ENCODE measurements around the gene SLC4A1AP. TPM values are rescaled to one million over a fixed set of nuclear protein-coding genes. Genes with fewer than 3 reads are reported as not detected.

Gene SLC4A1AP
- total and polyA plus RNA-seq, 10 of the 15 experiments (the other 5 are each of a cell fraction or from before 2014, with no cell fraction given) = 6.5 to 30.1 (median 21.5) TPM

DNA sequence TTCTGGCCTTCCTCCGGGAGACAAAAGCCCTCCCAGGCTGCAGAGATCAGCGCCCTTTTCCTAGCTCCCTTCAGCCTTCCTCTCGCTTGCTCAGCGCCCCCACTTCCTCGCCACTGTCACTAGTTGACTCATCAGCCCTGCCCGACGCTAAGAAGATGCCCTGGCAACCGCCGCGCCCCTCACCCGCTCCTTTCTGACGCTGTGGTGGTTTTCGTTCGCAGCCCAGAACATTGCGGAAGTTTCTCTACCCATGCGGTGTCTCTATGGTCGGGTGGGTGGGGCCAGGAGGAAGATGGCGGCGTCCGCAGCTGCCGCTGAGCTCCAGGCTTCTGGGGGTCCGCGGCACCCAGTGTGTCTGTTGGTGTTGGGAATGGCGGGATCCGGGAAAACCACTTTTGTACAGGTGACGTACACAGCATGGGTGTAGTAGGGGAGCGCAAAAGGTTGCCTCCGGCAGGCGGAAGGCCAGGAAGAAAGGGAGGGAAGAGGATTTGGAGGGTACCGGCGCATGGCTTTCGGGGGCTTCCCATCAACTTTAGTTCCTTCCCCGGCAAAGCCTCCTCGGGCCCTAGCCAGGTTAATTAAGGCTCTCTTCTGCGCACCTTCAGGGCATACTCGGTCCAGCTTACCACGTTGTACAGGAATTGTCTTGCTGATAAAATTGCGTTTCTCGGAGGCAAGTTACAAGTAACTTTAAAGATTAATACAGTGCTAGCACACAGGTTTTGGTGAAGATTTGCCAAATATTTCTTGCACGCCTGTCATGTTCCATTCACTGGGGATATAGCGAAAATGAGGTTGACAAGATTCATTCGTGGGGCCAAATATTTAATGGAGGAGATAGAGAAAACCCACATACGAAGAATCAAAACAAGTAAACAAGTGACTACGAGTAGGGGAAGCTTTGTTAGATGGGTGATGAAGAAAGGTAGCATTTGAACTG, 34.7 kb upstream of the SLC4A1AP start, which contains the start of the genes CCDC121 and GPN1:
CCDC121 (minus strand) TSS at position 246 of the 943 bp plus-strand sequence. CDS start 1,213 bp downstream, outside the sequence.
GPN1 (plus strand) TSS at position 284 of the 943 bp plus-strand sequence; CDS start at position 293, 9 bp downstream.
- in situ Hi-C loops (cut with MboI) = no loop called here
- FAIRE-seq = peak; percentile 13
- TF ChIP-seq NR2C2 (IDR thresholded peaks at IDR 0.05; ENCODE audit: borderline replicate concordance, control insufficient read depth, insufficient read length, low read depth) (no peak), BCL3 (IDR thresholded peaks at IDR 0.05; ENCODE audit: borderline replicate concordance, insufficient read depth, low read depth, low read length, poor library complexity, severe bottlenecking) (peak; percentile 53), BCLAF1 (IDR thresholded peaks at IDR 0.05) (no peak), SREBF2 (IDR thresholded peaks at IDR 0.05; ENCODE audit: low read length) (0 out of 2 replicates have a peak, but pooled peaks have one; percentile 19), SPI1 (IDR thresholded peaks at IDR 0.05; ENCODE audit: borderline replicate concordance, insufficient read depth, low read depth, low read length) (peak; percentile 77; the same call in 1 of the 2 replicates), HSF1 (IDR thresholded peaks at IDR 0.05; ENCODE audit: low read depth, low read length) (peak; percentile 96), HCFC1 (IDR thresholded peaks at IDR 0.05; ENCODE audit: low read length) (peak; percentile 66), RELA (IDR thresholded peaks at IDR 0.05; ENCODE audit: borderline replicate concordance, partially characterized antibody) (peak; percentile 93), BHLHE40 (IDR thresholded peaks at IDR 0.05; ENCODE audit: borderline replicate concordance in 1 of 2, low read depth in 2 of 2, low read length in 1 of 2) (peak; percentile 38 to 48; a peak in 3 of 4 replicates), ZNF384 (IDR thresholded peaks at IDR 0.05; ENCODE audit: borderline replicate concordance, low read depth, low read length) (no peak)
- TF ChIP-seq, protein P1, sequence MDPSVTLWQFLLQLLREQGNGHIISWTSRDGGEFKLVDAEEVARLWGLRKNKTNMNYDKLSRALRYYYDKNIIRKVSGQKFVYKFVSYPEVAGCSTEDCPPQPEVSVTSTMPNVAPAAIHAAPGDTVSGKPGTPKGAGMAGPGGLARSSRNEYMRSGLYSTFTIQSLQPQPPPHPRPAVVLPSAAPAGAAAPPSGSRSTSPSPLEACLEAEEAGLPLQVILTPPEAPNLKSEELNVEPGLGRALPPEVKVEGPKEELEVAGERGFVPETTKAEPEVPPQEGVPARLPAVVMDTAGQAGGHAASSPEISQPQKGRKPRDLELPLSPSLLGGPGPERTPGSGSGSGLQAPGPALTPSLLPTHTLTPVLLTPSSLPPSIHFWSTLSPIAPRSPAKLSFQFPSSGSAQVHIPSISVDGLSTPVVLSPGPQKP (IDR thresholded peaks at IDR 0.05; ENCODE audit: low read depth, low read length) = no peak
- TF ChIP-seq, protein P2, sequence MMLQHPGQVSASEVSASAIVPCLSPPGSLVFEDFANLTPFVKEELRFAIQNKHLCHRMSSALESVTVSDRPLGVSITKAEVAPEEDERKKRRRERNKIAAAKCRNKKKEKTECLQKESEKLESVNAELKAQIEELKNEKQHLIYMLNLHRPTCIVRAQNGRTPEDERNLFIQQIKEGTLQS (IDR thresholded peaks at IDR 0.05; ENCODE audit: borderline replicate concordance, extremely low read depth, low read depth, low read length) = no peak

More for the DNA sequence above, 34.7 kb upstream of the SLC4A1AP start, which contains the start of the genes CCDC121 and GPN1:
- intact Hi-C loops (cut with micrococcal nuclease; ENCODE audit: unreplicated experiment) = loop anchor here (5.0 kb wide), 1 partner anchor 47 kb away; the partner anchor contains the start of gene ZNF512
- H3K4me1 ChIP-seq (ENCODE audit: control insufficient read depth, insufficient read depth, low read length) = peaks cover 7% of the 10 kb centered on the region
- CTCF ChIA-PET = interaction anchor here (0.7 to 4.3 kb wide), 2 partner anchors 54 to 546 kb away, joined by 4 to 34 read pairs; no protein-coding TSS in a partner anchor
- H2AFZ ChIP-seq (ENCODE audit: control insufficient read depth, low read depth, low read length) = peak within 1 kb of the TSS; percentile 96
- RAD21 ChIA-PET (ENCODE audit: unreplicated experiment) = interaction anchor here (0.6 to 1.9 kb wide), 6 partner anchors 18 to 220 kb away, joined by 3 to 5 read pairs (median 3); partner anchors contain the start of genes NRBP1, PPM1G and ZNF512
- H3K9me3 ChIP-seq (replicated peaks; ENCODE audit: control insufficient read depth, insufficient read depth, low read length) = no peaks in the 10 kb centered on the region
- H3K27ac ChIP-seq (ENCODE audit: control insufficient read depth, insufficient read depth) = peak within 1 kb of the TSS; percentile 90
- WGBS (ENCODE audit: insufficient coverage, insufficient replicate concordance, low lambda C conversion rate, missing lambda C conversion rate) = 2% methylated on average over 40 of the region's 44 CpGs
- ATAC-seq (peak; percentile 99), DNase-seq (ENCODE audit: low read depth, low spot score) (peak; percentile 75)
- no peaks in the 10 kb centered on the region for H3K27me3 ChIP-seq (replicated peaks in 1 of 2; ENCODE audit: control insufficient read depth in 2 of 2, insufficient read depth in 2 of 2, low read length in 1 of 2)
- H3K36me3 ChIP-seq (ENCODE audit: control insufficient read depth in 2 of 2, insufficient read depth in 2 of 2, low read length in 1 of 2) = peaks cover 0 to 6% of the 10 kb centered on the region in 2 experiments; a peak in 1 of 4 replicates
- peak within 1 kb of the TSS; percentile 98 for H3K4me2 ChIP-seq (ENCODE audit: control insufficient read depth, insufficient read depth)
- POLR2A ChIA-PET = interaction anchor here (0.7 to 1.7 kb wide), 7 partner anchors 15 to 306 kb away, joined by 3 to 5 read pairs (median 4); partner anchors contain the start of genes MPV17, NRBP1, SLC4A1AP and SUPT7L
- peak within 1 kb of the TSS; percentile 95 for H3K4me3 ChIP-seq
- TSS peak; percentile 67 for BruUV-seq (replicated peaks)
- H3K79me2 ChIP-seq (ENCODE audit: control insufficient read depth, insufficient read depth, low read length) = peaks cover 10% of the 10 kb centered on the region
- SMC1A ChIA-PET (ENCODE audit: uncharacterized antibody, unreplicated experiment) = interaction anchor here (1.0 to 2.6 kb wide), 6 partner anchors 9 to 326 kb away, joined by 3 to 9 read pairs (median 3); partner anchors contain the start of gene PPM1G
- no peaks in the 10 kb centered on the region for H4K20me1 ChIP-seq (ENCODE audit: control insufficient read depth, insufficient read depth)
- peak within 1 kb of the TSS; percentile 89 for H3K9ac ChIP-seq (ENCODE audit: control insufficient read depth, insufficient read depth, low read length)
